Lower lobe of right lung (tissue), 2 donors: ENCODE results near the gene DNMT3B. TPM values are rescaled to one million over a fixed set of nuclear protein-coding genes. Genes with fewer than 3 reads are reported as not detected.

Experiments used
- ATAC-seq, 2 donors: fragments of 200-7000 bp; cut with Tn5 transposase; one replicate each; pipeline ENCODE4 v1.9.1; 2020 to 2022; ENCODE audit warnings: mild to moderate bottlenecking in 2 of 2, moderate library complexity in 2 of 2
- DNase-seq: peaks from one replicate; pipeline ENCODE4 v3.0.0-alpha.2; 2020
- H3K27ac ChIP-seq: fragments of 200-600 bp; one replicate; pipeline ENCODE4 v1.8.0; 2022
- H3K27me3 ChIP-seq: fragments of 200-600 bp; one replicate; pipeline ENCODE4 v1.8.0; 2022; ENCODE audit warnings: low read depth
- H3K36me3 ChIP-seq: fragments of 200-600 bp; one replicate; pipeline ENCODE4 v1.8.0; 2022; ENCODE audit warnings: mild to moderate bottlenecking
- H3K4me1 ChIP-seq: fragments of 200-600 bp; one replicate; pipeline ENCODE4 v1.8.0; 2022
- H3K4me3 ChIP-seq: fragments of 200-600 bp; one replicate; pipeline ENCODE4 v1.8.0; 2022; ENCODE audit warnings: mild to moderate bottlenecking
- H3K9me3 ChIP-seq: fragments of 200-600 bp; one replicate; pipeline ENCODE4 v1.8.0; 2022
- CTCF ChIP-seq: fragments of 200-600 bp; IDR thresholded peaks from one replicate; pipeline ENCODE4 v1.8.0; 2022; ENCODE audit warnings: antibody characterized with exemption, mild to moderate bottlenecking
- intact Hi-C: fragments of 100-400 bp; cut with DNase I; formaldehyde crosslinking; loops from one replicate; pipeline ENCODE4 v1.11.0; 2022
- total RNA-seq: library from RNA; stranded (reverse); fragmentation: NEBNext Ultra II Directional; extraction: Animal tissue kit (Norgen Biotek cat#: 25700); gene quantifications from one replicate; pipeline ENCODE4 v1.2.1, GENCODE V29; 2021
- donor health status: DM: no; HTN: yes; CAD: no; lungs with severe emphysema.

DNMT3B gene
- total RNA-seq, 1 donor from 2014 or later: 1.1 TPM

GRCh38 chr20:32777177-32777956 lies 15.2 kb downstream of the DNMT3B start:
- DNase-seq: no peak
- no peak overlapping the region for H3K4me3 ChIP-seq
- no peak overlapping the region for H3K27ac ChIP-seq
- no peaks in the 10 kb centered on the region for H3K36me3 ChIP-seq
- ATAC-seq: peak; percentile 48 to 74
- TF ChIP-seq CTCF: no peak
- no peaks in the 10 kb centered on the region for H3K27me3 ChIP-seq
- no peaks in the 10 kb centered on the region for H3K4me1 ChIP-seq
- intact Hi-C loops: no loop called here
- H3K9me3 ChIP-seq: no peaks in the 10 kb centered on the region

DNA sequence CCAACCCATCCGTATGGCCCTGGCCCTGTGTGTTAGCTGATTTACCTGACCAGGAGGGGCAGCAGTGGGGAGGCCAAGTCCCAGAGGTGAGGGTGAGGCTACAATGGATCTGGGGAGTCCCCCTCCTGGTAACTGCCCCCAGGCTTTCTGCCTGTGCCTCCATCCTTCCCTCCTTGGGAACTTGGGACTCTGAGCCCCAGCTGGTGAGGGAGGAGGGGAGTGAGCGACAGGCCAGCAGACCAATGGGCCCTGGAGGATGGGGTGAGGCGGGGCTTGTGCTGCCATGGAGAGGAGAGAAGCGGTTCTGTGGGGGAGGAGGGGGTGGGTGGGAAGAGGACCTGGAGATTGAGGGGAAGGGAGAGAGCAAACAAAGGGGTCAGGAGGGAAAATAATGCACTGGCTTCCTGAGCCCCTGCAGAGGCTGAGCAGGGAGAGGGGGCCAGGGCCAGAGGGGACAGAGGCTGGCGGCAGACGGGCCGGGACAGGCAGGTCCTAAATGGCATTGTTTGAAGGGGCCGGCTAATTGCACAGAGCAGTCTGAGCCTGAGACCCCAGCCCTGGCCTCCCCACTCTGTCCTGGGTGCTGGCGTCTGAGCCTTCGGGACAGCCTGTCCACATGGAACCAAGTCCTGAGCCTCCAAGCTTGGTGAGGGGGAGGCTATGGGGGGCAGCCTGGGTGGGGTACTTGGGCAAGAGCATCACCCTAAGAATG lies 17.5 kb downstream of the DNMT3B start:
- no peak for DNase-seq
- intact Hi-C loops: no loop called here
- Histone ChIP-seq H3K27ac (no peak overlapping the region), H3K27me3 (no peaks in the 10 kb centered on the region), H3K36me3 (no peaks in the 10 kb centered on the region), H3K4me1 (no peaks in the 10 kb centered on the region), H3K4me3 (no peak overlapping the region), H3K9me3 (no peaks in the 10 kb centered on the region)
- TF ChIP-seq CTCF: no peak
- no peak for ATAC-seq

DNA sequence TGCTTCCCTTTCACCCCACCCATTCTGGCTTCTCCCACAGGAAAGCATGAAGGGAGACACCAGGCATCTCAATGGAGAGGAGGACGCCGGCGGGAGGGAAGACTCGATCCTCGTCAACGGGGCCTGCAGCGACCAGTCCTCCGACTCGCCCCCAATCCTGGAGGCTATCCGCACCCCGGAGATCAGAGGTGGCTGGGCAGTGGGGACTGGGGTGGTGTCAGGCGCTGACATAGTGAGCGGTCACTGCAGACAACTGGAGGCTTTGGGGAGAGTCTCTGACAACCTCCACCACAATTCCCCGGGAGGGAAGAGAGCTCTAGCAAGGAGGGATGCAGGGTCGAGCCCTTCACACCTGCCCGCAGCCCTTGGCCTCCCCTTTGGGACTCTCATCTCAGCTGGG lies 18.1 kb downstream of the DNMT3B start:
- ATAC-seq (no peak), DNase-seq (no peak)
- Histone ChIP-seq H3K4me3 (no peak overlapping the region), H3K4me1 (no peaks in the 10 kb centered on the region), H3K9me3 (no peaks in the 10 kb centered on the region), H3K36me3 (no peaks in the 10 kb centered on the region), H3K27me3 (no peaks in the 10 kb centered on the region), H3K27ac (no peak overlapping the region)
- intact Hi-C loops: no loop called here
- no peak for TF ChIP-seq CTCF

- Histone ChIP-seq H3K9me3 (no peaks in the 10 kb centered on the region), H3K4me3 (no peak overlapping the region), H3K36me3 (no peaks in the 10 kb centered on the region), H3K27ac (no peak overlapping the region), H3K4me1 (no peaks in the 10 kb centered on the region), H3K27me3 (no peaks in the 10 kb centered on the region)
- no peak for DNase-seq
- no peak for ATAC-seq
- no peak for TF ChIP-seq CTCF
- intact Hi-C loops: no loop called here
These were observed 18.8 kb downstream of the DNMT3B start for GRCh38 chr20:32780749-32781655.

- no peak for TF ChIP-seq CTCF
- ATAC-seq: peak; percentile 56 to 60
- DNase-seq: no peak
- H3K4me3 ChIP-seq: no peak overlapping the region
- H3K27ac ChIP-seq: no peak overlapping the region
- H3K9me3 ChIP-seq: no peaks in the 10 kb centered on the region
- H3K4me1 ChIP-seq: no peaks in the 10 kb centered on the region
- H3K27me3 ChIP-seq: no peaks in the 10 kb centered on the region
- H3K36me3 ChIP-seq: no peaks in the 10 kb centered on the region
- intact Hi-C loops: no loop called here
These were observed 22.3 kb downstream of the DNMT3B start for GRCh38 chr20:32784369-32785080.
